CD14-positive monocyte (primary cell): ENCODE measurements around the gene C1QTNF7. TPM values are rescaled to one million over a fixed set of nuclear protein-coding genes. Genes with fewer than 3 reads are reported as not detected.

Source experiments
- DNase-seq, 3 donors: peaks; one replicate each; pipeline ENCODE4 v3.0.0-alpha.2; 2011 to 2022
- H2AFZ ChIP-seq: 2 replicates; pipeline ENCODE4 v1.6.0; 2012; ENCODE audit warnings: mild to moderate bottlenecking, low read depth, low read length, inconsistent platforms; ENCODE audit not compliant: insufficient read depth, poor library complexity, severe bottlenecking
- H3K27ac ChIP-seq, 2 donors: 1 replicate in 1 of 2; 2 replicates in 1 of 2; pipeline ENCODE4 v1.5.1; 2012 to 2013; ENCODE audit warnings: low read length in 2 of 2, control low read depth in 1 of 2, inconsistent platforms in 1 of 2, low read depth in 1 of 2, mild to moderate bottlenecking in 1 of 2
- H3K27me3 ChIP-seq, 2 donors: one replicate each; pipeline versions ENCODE4 v1.6.0 to v1.6.1; 2011 to 2013; ENCODE audit warnings: low read length in 2 of 2; ENCODE audit not compliant: control insufficient read depth in 2 of 2, insufficient read depth in 2 of 2
- H3K36me3 ChIP-seq, 2 donors: replicated peaks in 1 of 2; 1 replicate in 1 of 2; 2 replicates in 1 of 2; pipeline versions ENCODE4 v1.5.1 to v1.6.1; 2012 to 2013; ENCODE audit warnings: low read length in 2 of 2, control low read depth in 1 of 2, inconsistent platforms in 1 of 2, mild to moderate bottlenecking in 1 of 2; ENCODE audit not compliant: insufficient read depth in 2 of 2, control insufficient read depth in 1 of 2
- H3K4me1 ChIP-seq, 2 donors: 1 replicate in 1 of 2; 2 replicates in 1 of 2; pipeline versions ENCODE4 v1.5.1 to v1.6.1; 2012 to 2013; ENCODE audit warnings: low read length in 2 of 2, control low read depth in 1 of 2, inconsistent platforms in 1 of 2, mild to moderate bottlenecking in 1 of 2, moderate library complexity in 1 of 2; ENCODE audit not compliant: insufficient read depth in 2 of 2, control insufficient read depth in 1 of 2
- H3K4me2 ChIP-seq: replicated peaks from 2 replicates; pipeline ENCODE3; 2012; ENCODE audit warnings: low read length, moderate library complexity, mild to moderate bottlenecking; ENCODE audit not compliant: poor library complexity, severe bottlenecking; ENCODE audit errors: extremely low read depth
- H3K4me3 ChIP-seq, 3 experiments: fragments of 200-600 bp in 1 of 3; sonication (generic) in 1 of 3; replicated peaks in 1 of 3; 1 replicate in 2 of 3; 2 replicates in 1 of 3; pipeline ENCODE4 v1.5.1; 2011 to 2013; ENCODE audit warnings: low read length in 3 of 3, mild to moderate bottlenecking in 3 of 3, control low read depth in 2 of 3, low read depth in 2 of 3, inconsistent platforms in 1 of 3, moderate library complexity in 1 of 3
- H3K79me2 ChIP-seq: 2 replicates; pipeline ENCODE4 v1.6.0; 2012; ENCODE audit warnings: mild to moderate bottlenecking, control low read depth, inconsistent platforms, low read length, moderate library complexity; ENCODE audit not compliant: insufficient read depth
- H3K9ac ChIP-seq: 2 replicates; pipeline ENCODE4 v1.6.0; 2017; ENCODE audit warnings: low read length, mild to moderate bottlenecking; ENCODE audit not compliant: insufficient read depth, poor library complexity, severe bottlenecking
- H3K9me3 ChIP-seq, 2 donors: replicated peaks in 1 of 2; 1 replicate in 1 of 2; 2 replicates in 1 of 2; pipeline versions ENCODE4 v1.5.1 to v1.6.1; 2012 to 2013; ENCODE audit warnings: low read length in 2 of 2, control low read depth in 1 of 2; ENCODE audit not compliant: control insufficient read depth in 1 of 2, insufficient read depth in 1 of 2
- H4K20me1 ChIP-seq: 2 replicates; pipeline ENCODE4 v1.6.0; 2012; ENCODE audit warnings: mild to moderate bottlenecking, low read length, control low read depth, moderate library complexity; ENCODE audit not compliant: insufficient read depth
- H3K27ac Mint-ChIP-seq, 7 donors: one replicate each; pipeline ENCODE4 v1.8.0; 2020; ENCODE audit warnings: mild to moderate bottlenecking in 7 of 7, mixed read lengths in 7 of 7, moderate library complexity in 6 of 7, inconsistent platforms in 2 of 7
- H3K27me3 Mint-ChIP-seq, 3 donors: one replicate each; pipeline ENCODE4 v1.8.0; 2021 to 2022; ENCODE audit warnings: low read depth in 3 of 3, mild to moderate bottlenecking in 3 of 3, mixed read lengths in 3 of 3, moderate library complexity in 3 of 3, inconsistent platforms in 1 of 3
- H3K36me3 Mint-ChIP-seq, 2 donors: one replicate each; pipeline ENCODE4 v1.8.0; 2020; ENCODE audit warnings: mixed read lengths in 2 of 2, inconsistent platforms in 1 of 2, mild to moderate bottlenecking in 1 of 2
- H3K4me1 Mint-ChIP-seq: one replicate; pipeline ENCODE4 v1.8.0; 2020; ENCODE audit warnings: mild to moderate bottlenecking, mixed read lengths
- H3K4me3 Mint-ChIP-seq, 2 donors: one replicate each; pipeline ENCODE4 v1.8.0; 2020; ENCODE audit warnings: mild to moderate bottlenecking in 2 of 2, mixed read lengths in 2 of 2, moderate library complexity in 1 of 2
- H3K9me3 Mint-ChIP-seq, 7 donors: one replicate each; pipeline ENCODE4 v1.8.0; 2020 to 2022; ENCODE audit warnings: mixed read lengths in 7 of 7, mild to moderate bottlenecking in 6 of 7, moderate library complexity in 6 of 7, inconsistent platforms in 2 of 7
- CTCF ChIP-seq: fragments of 200-600 bp; IDR thresholded peaks from one replicate; pipeline ENCODE4 v1.8.0; 2022; ENCODE audit warnings: antibody characterized with exemption, mild to moderate bottlenecking
- WGBS: methylation state at CpG from one replicate; pipeline ENCODE4 v1.1.5; 2013; ENCODE audit warnings: missing lambda C conversion rate; ENCODE audit not compliant: insufficient coverage; 5-methylcytosine and 5-hydroxymethylcytosine counted together
- intact Hi-C, 2 donors: fragments of 100-400 bp; cut with micrococcal nuclease; formaldehyde crosslinking; loops; one replicate each; pipeline versions ENCODE4 v1.15.0 to v1.15.1; 2023
- polyA plus RNA-seq, 3 donors: library from polyadenylated mRNA; depleted of rRNA in 1 of 3; unstranded in 2 of 3; stranded (reverse) in 1 of 3; fragments of 300-500 nt in 2 of 3; fragments of >200 nt in 1 of 3; fragmentation: Illumina TruSeq in 2 of 3; gene quantifications; 1 replicate in 2 of 3; 2 replicates in 1 of 3; pipeline ENCODE4 v1.2.3, GENCODE V29; 2012 to 2021

The C1QTNF7 gene
- polyA plus RNA-seq, 3 donors: not detected

DNA sequence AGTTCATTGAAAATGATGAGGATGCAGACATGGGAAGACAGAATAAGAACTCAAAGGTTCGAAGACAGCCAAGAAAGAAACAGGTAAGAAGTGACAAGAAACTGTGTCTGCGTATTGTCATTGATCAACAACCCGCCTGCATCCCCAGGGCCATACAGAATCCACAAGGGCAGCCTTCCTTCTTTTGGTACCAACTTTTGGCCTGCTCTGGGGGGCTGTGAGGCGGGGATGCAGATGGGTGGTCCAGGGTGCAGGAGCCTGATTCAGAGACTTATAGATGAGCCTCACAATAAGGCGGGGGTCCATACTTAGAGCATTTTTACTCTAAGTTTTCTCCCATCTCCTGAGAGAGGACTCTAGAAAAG lies 50.9 kb downstream of the C1QTNF7 start:
- intact Hi-C loops: no loop called here
- H3K27ac Mint-ChIP-seq: no peak overlapping the region
- Histone ChIP-seq H3K9me3 (no peaks in the 10 kb centered on the region), H3K27ac (no peak overlapping the region), H3K36me3 (no peaks in the 10 kb centered on the region), H3K4me2 (no peak overlapping the region), H3K27me3 (no peaks in the 10 kb centered on the region), H2AFZ (no peak overlapping the region), H3K4me1 (no peaks in the 10 kb centered on the region), H3K79me2 (no peaks in the 10 kb centered on the region), H3K4me3 (no peak overlapping the region), H4K20me1 (no peaks in the 10 kb centered on the region), H3K9ac (no peak overlapping the region)
- WGBS: 84% methylated on average over 3 of the region's 5 CpGs
- H3K9me3 Mint-ChIP-seq: peaks cover 0 to 1% (median 0%) of the 10 kb centered on the region in 7 donors
- peaks cover 0 to 2% (median 0%) of the 10 kb centered on the region in 3 donors for H3K27me3 Mint-ChIP-seq
- no peak for DNase-seq
- TF ChIP-seq CTCF: no peak
- H3K36me3 Mint-ChIP-seq: no peaks in the 10 kb centered on the region
- H3K4me3 Mint-ChIP-seq: no peak overlapping the region
- H3K4me1 Mint-ChIP-seq: peaks cover 3% of the 10 kb centered on the region

- intact Hi-C loops: no loop called here
- peak; percentile 17 for TF ChIP-seq CTCF
- Histone ChIP-seq H3K27ac (no peak overlapping the region), H3K4me2 (no peak overlapping the region), H4K20me1 (no peaks in the 10 kb centered on the region), H3K36me3 (no peaks in the 10 kb centered on the region), H3K4me3 (no peak overlapping the region), H3K79me2 (no peaks in the 10 kb centered on the region), H3K9me3 (no peaks in the 10 kb centered on the region), H2AFZ (no peak overlapping the region), H3K9ac (no peak overlapping the region), H3K27me3 (no peaks in the 10 kb centered on the region), H3K4me1 (no peaks in the 10 kb centered on the region)
- H3K27me3 Mint-ChIP-seq: peaks cover 0 to 2% (median 1%) of the 10 kb centered on the region in 3 donors
- H3K27ac Mint-ChIP-seq: peak overlapping the region in 1 of 7 donors; percentile 25
- DNase-seq: peak in 1 of 3 donors; percentile 21
- no peaks in the 10 kb centered on the region for H3K36me3 Mint-ChIP-seq
- WGBS: 90% methylated on average over 5 of the region's 11 CpGs
- peaks cover 0 to 3% (median 0%) of the 10 kb centered on the region in 7 donors for H3K9me3 Mint-ChIP-seq
- H3K4me3 Mint-ChIP-seq: no peak overlapping the region
- peaks cover 3% of the 10 kb centered on the region for H3K4me1 Mint-ChIP-seq
Observed at GRCh38 chr4:15479089-15479912, 51.5 kb downstream of the C1QTNF7 start.
